Suppressor macrophage treated with lipopolysaccharide for 1 hour (primary cell): ENCODE data around the gene RDH5.

ENCODE experiments used
- DNase-seq, 3 donors: peaks; one replicate each; pipeline ENCODE4 v3.0.0-alpha.2; 2020 to 2022

The RDH5 gene

GRCh38 chr12:55720071-55720564 is at the start of gene RDH5:
Gene RDH5, plus strand, starts transcription at chr12:55720393. Its CDS starts 792 bp downstream, at chr12:55721185.
- DNase-seq: no peak

GRCh38 chr12:55671746-55672145 is 48.4 kb upstream of the RDH5 start:
- DNase-seq: no peak

GRCh38 chr12:55673638-55674037 is 46.6 kb upstream of the RDH5 start:
- DNase-seq: peak; percentile 49 to 61 (median 51)

GRCh38 chr12:55675666-55676065 is 44.5 kb upstream of the RDH5 start:
- peak; percentile 54 to 59 (median 55) for DNase-seq

- peak; percentile 69 to 84 (median 84) for DNase-seq
These were observed 43.5 kb upstream of the RDH5 start for GRCh38 chr12:55676707-55677106.

GRCh38 chr12:55679691-55680090 is 40.5 kb upstream of the RDH5 start:
- DNase-seq: no peak

- DNase-seq: peak; percentile 55 to 59 (median 55)
These were observed 38.8 kb upstream of the RDH5 start for GRCh38 chr12:55681142-55682077.

- no peak for DNase-seq
These were observed 38.0 kb upstream of the RDH5 start for GRCh38 chr12:55682087-55682796.

- DNase-seq: no peak
These were observed 36.5 kb upstream of the RDH5 start for GRCh38 chr12:55683676-55684075.

GRCh38 chr12:55684761-55685370 is 35.3 kb upstream of the RDH5 start:
- no peak for DNase-seq

GRCh38 chr12:55685671-55686070 is 34.5 kb upstream of the RDH5 start:
- DNase-seq: no peak

- no peak for DNase-seq
These were observed 33.7 kb upstream of the RDH5 start for GRCh38 chr12:55686366-55687010.

- no peak for DNase-seq
These were observed 32.4 kb upstream of the RDH5 start for GRCh38 chr12:55687746-55688145.

GRCh38 chr12:55688716-55689655 is 31.2 kb upstream of the RDH5 start:
- no peak for DNase-seq

GRCh38 chr12:55692631-55693322 is 27.4 kb upstream of the RDH5 start:
- DNase-seq: no peak

GRCh38 chr12:55693323-55694187 is 26.6 kb upstream of the RDH5 start:
- no peak for DNase-seq

- no peak for DNase-seq
These were observed 26.0 kb upstream of the RDH5 start for GRCh38 chr12:55694188-55694515.

GRCh38 chr12:55694651-55695050 is 25.5 kb upstream of the RDH5 start:
- no peak for DNase-seq

GRCh38 chr12:55695349-55695748 is 24.8 kb upstream of the RDH5 start:
- no peak for DNase-seq

GRCh38 chr12:55696141-55696540 is 24.1 kb upstream of the RDH5 start:
- DNase-seq: no peak
